Esophagus (tissue), 2 donors: ENCODE measurements around the gene C1orf159. TPM values are rescaled to one million over a fixed set of nuclear protein-coding genes. Genes with fewer than 3 reads are reported as not detected.
"Not testable (repeated sequence)": the region's sequence is repeated elsewhere in the genome, so short reads cannot be mapped to it uniquely, and the experiment has no call there.

Experiments
- H3K27ac ChIP-seq, 2 donors: one replicate each; pipeline ENCODE4 v1.5.1; 2013; ENCODE audit warnings: low read depth in 2 of 2, mild to moderate bottlenecking in 2 of 2, inconsistent platforms in 1 of 2, low read length in 1 of 2, moderate library complexity in 1 of 2
- H3K27me3 ChIP-seq, 2 donors: one replicate each; pipeline ENCODE4 v1.6.1; 2013; ENCODE audit warnings: low read length in 2 of 2, control low read depth in 1 of 2, mild to moderate bottlenecking in 1 of 2; ENCODE audit not compliant: insufficient read depth in 2 of 2, control insufficient read depth in 1 of 2
- H3K36me3 ChIP-seq, 2 donors: one replicate each; pipeline ENCODE4 v1.6.1; 2013; ENCODE audit warnings: low read length in 1 of 2; ENCODE audit not compliant: control insufficient read depth in 2 of 2, insufficient read depth in 2 of 2
- H3K4me1 ChIP-seq, 2 donors: one replicate each; pipeline ENCODE4 v1.6.1; 2013; ENCODE audit warnings: low read length in 1 of 2; ENCODE audit not compliant: control insufficient read depth in 2 of 2, insufficient read depth in 2 of 2
- H3K4me3 ChIP-seq, 2 donors: one replicate each; pipeline ENCODE4 v1.5.1; 2013; ENCODE audit warnings: low read length in 2 of 2, mild to moderate bottlenecking in 2 of 2, low read depth in 1 of 2, moderate library complexity in 1 of 2
- H3K9me3 ChIP-seq, 2 donors: one replicate each; pipeline ENCODE4 v1.6.1; 2013; ENCODE audit warnings: mild to moderate bottlenecking in 2 of 2, low read depth in 1 of 2, low read length in 1 of 2, moderate library complexity in 1 of 2; ENCODE audit not compliant: control insufficient read depth in 2 of 2, insufficient read depth in 1 of 2
- WGBS, 2 donors: extraction: QIAGEN DNeasy Blood & Tissue Kit; methylation state at CpG; one replicate each; pipeline ENCODE4 v1.1.7; 2013; 5-methylcytosine and 5-hydroxymethylcytosine counted together
- polyA plus RNA-seq, 2 donors: library from polyadenylated mRNA; stranded (reverse); fragments of 200-250 nt; gene quantifications; one replicate each; pipeline ENCODE4 v1.2.3, GENCODE V29; 2013
- donor health status: healthy with polysubstance abuse.
- donor health status: Bipolar disorder and iron deficiency.

Gene C1orf159
- polyA plus RNA-seq, 2 donors, result 13.0 to 27.5 TPM

- peaks cover 0 to 17% of the 10 kb centered on the region in 2 donors for H3K4me1 ChIP-seq
- H3K27me3 ChIP-seq, result no peaks in the 10 kb centered on the region
- no peak overlapping the region for H3K4me3 ChIP-seq
- H3K27ac ChIP-seq, result peak overlapping the region; percentile 62 to 82
- H3K9me3 ChIP-seq, result no peaks in the 10 kb centered on the region
- WGBS, 2 donors, result 36 to 39% methylated on average over 41 to 42 of the region's 42 CpGs
- H3K36me3 ChIP-seq, result no peaks in the 10 kb centered on the region
Observed at GRCh38 chr1:1144122-1144842, 28.4 kb upstream of the C1orf159 start.

- Histone ChIP-seq H3K9me3 (no peaks in the 10 kb centered on the region), H3K36me3 (no peaks in the 10 kb centered on the region), H3K27me3 (no peaks in the 10 kb centered on the region), H3K4me1 (peaks cover 0 to 17% of the 10 kb centered on the region in 2 donors), H3K27ac (peak overlapping the region in 1 of 2 donors; percentile 82), H3K4me3 (no peak overlapping the region)
- 67 to 82% methylated on average over 14 of the region's 14 CpGs for WGBS, 2 donors
Observed at GRCh38 chr1:1143636-1144035, 27.7 kb upstream of the C1orf159 start.

DNA sequence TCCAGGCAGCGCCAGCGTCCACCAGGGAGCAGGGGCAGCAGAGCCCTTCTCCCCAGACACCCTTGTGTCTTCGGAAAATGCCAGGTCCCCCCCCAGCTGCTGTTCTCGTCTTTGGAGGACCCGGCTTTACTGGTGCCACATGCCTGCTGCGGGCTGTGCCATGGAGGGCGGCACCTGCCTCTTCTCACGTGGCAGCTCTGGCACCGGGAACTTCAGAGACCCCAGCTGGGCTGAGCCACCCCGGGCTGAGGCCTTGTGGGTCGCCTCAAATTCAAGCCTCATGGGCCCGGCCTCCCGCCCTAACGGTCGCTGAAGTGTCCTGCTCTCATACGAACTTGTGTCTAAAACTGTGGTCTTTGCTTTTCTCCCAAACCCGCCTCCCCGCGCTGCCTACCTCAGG is 27.0 kb upstream of the C1orf159 start:
- H3K27ac ChIP-seq, result no peak overlapping the region
- no peaks in the 10 kb centered on the region for H3K27me3 ChIP-seq
- H3K9me3 ChIP-seq, result no peaks in the 10 kb centered on the region
- peaks cover 0 to 14% of the 10 kb centered on the region in 2 donors for H3K4me1 ChIP-seq
- no peak overlapping the region for H3K4me3 ChIP-seq
- WGBS, 2 donors, result 79 to 84% methylated on average over 19 of the region's 19 CpGs
- no peaks in the 10 kb centered on the region for H3K36me3 ChIP-seq

GRCh38 chr1:1142352-1142751 is 26.5 kb upstream of the C1orf159 start:
- 56 to 58% methylated on average over 15 of the region's 15 CpGs for whole genome bisulfite sequencing, 2 donors
- H3K27me3 ChIP-seq, H3K9me3 ChIP-seq, H3K4me3 ChIP-seq, H3K27ac ChIP-seq, H3K36me3 ChIP-seq: not testable (repeated sequence)
- peaks cover 0 to 15% of the 10 kb centered on the region in 2 donors for H3K4me1 ChIP-seq

DNA sequence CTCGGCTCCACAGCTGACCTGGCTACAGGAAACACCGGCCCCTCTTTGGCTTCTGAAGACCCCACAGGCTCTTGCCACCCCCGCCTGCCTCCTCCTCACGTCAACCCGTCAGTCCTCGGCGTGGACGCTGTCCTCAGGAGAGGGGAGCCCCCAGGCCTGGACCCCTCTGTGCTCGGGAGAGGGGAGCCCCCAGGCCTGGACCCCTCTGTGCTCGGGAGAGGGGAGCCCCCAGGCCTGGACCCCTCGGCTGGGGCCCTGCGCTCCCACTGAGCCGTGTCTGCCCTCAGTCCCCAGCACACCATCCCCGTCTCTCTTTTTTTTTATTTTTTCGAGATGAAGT is 26.0 kb upstream of the C1orf159 start:
- Histone ChIP-seq H3K27me3 (peaks cover 0 to 4% of the 10 kb centered on the region in 2 donors), H3K36me3 (no peaks in the 10 kb centered on the region), H3K27ac (no peak overlapping the region), H3K4me1 (peaks cover 0 to 15% of the 10 kb centered on the region in 2 donors), H3K4me3 (no peak overlapping the region), H3K9me3 (no peaks in the 10 kb centered on the region)
- 76% methylated on average over 14 to 15 of the region's 15 CpGs for WGBS, 2 donors

DNA sequence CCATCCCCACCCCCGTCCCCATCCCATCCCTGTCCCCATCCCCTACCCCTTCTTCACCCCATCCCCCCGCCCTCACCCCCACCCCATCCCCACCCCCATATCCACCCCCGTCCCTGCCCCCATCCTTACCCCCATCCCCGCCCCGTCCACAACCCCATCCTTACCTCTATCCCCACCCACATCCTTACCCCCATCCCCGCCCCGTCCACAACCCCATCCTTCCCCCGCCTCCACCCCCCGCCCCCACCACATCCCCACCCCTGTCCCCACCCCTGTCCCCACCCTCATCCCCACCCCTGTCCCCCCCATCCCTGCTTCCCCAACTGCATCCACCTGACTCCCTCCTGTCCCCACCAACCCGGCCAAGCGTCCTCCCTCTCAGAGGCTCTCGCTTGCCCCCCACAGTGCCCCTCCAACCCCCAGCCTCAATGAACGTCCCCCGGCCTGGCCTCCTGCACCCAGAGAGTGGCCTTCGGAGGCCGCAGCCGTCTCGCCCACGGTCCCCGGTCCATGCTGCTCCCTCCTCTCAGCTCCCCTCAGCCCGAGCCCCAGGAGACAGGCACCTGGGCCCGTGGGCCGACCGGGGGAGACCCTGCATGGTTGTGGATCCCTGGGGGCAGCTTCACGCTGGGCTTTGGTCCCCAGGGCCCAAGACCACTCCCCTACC is 25.5 kb upstream of the C1orf159 start:
- Histone ChIP-seq H3K9me3 (no peaks in the 10 kb centered on the region), H3K36me3 (no peaks in the 10 kb centered on the region), H3K27ac (no peak overlapping the region), H3K4me1 (peaks cover 0 to 20% of the 10 kb centered on the region in 2 donors), H3K27me3 (peaks cover 0 to 4% of the 10 kb centered on the region in 2 donors), H3K4me3 (no peak overlapping the region)
- 61 to 62% methylated on average over 19 to 24 of the region's 25 CpGs for WGBS, 2 donors

DNA sequence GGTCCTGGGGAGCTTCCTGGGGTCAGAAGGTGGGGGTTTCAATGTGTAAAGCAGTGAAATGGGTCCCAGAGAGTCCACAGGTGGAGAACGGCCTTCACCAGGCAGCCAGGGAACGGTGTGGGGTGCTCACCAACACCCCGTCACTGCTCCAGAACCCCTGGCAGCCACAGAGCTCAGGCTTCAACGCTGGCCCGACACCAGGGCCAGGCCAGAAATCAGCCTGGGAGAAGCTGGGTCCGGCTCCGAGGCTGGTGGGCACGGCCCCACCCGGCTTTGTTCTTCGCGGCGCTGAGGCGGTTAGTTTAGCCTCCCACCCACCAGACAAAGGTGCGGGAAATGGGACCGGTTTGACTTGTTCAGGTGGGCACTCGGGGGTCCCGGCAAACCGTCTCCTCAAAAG is 24.8 kb upstream of the C1orf159 start:
- Histone ChIP-seq H3K27me3 (peaks cover 0 to 4% of the 10 kb centered on the region in 2 donors), H3K27ac (no peak overlapping the region), H3K4me1 (peaks cover 0 to 21% of the 10 kb centered on the region in 2 donors), H3K9me3 (no peaks in the 10 kb centered on the region), H3K36me3 (no peaks in the 10 kb centered on the region), H3K4me3 (no peak overlapping the region)
- WGBS, 2 donors, result 41 to 49% methylated on average over 16 to 18 of the region's 18 CpGs

- H3K4me1 ChIP-seq, result peaks cover 0 to 15% of the 10 kb centered on the region in 2 donors
- 12 to 18% methylated on average over 35 to 36 of the region's 36 CpGs for WGBS, 2 donors
- H3K27me3 ChIP-seq, result peaks cover 0 to 4% of the 10 kb centered on the region in 2 donors
- peak overlapping the region in 1 of 2 donors; percentile 4 for H3K4me3 ChIP-seq
- H3K27ac ChIP-seq, result no peak overlapping the region
- H3K36me3 ChIP-seq, result no peaks in the 10 kb centered on the region
- H3K9me3 ChIP-seq, result no peaks in the 10 kb centered on the region
Observed at GRCh38 chr1:1137256-1138045, 21.6 kb upstream of the C1orf159 start.

DNA sequence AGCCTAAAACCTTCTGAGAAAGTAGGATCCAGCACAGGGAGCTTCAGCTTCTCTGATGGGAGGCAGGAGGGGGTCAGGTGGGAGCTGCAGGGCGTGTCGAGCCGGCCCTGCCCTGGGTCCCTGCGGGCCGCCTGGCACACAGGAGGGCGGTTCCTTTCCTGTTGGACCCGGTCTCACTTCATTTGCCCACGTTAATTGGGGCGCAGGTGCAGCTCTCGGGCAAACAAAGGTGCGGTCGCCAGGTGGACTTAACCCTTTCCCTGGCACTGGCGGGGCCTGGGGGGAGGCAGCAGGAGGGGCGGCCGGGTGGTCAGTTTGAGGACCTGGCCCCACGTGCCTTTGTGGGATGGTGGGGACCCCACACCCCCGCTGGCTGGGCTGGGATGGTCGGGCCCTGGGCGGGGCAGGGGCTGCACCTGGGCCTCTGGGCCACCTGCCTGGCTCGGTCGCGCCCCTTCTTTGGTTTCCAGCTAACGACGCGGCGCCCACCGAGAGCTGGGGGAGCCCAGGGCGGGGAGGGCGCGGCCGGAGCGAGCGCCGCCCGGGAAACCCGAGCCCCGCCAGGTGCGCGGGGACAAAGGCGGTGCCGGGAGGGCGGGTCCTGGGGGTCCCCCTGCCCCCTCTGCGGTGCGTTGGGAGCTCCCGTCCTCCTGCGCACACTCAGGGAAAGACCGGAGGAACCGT is 20.8 kb upstream of the C1orf159 start:
- Histone ChIP-seq H3K4me1 (peaks cover 0 to 16% of the 10 kb centered on the region in 2 donors), H3K27me3 (peaks cover 0 to 4% of the 10 kb centered on the region in 2 donors), H3K36me3 (no peaks in the 10 kb centered on the region), H3K4me3 (peak overlapping the region; percentile 4 to 22), H3K9me3 (no peaks in the 10 kb centered on the region), H3K27ac (no peak overlapping the region)
- 11 to 13% methylated on average over 30 to 48 of the region's 48 CpGs for WGBS, 2 donors
